DOHH2 (cell line): ENCODE results near the gene URB1.

Experiments used
- H3F3A ChIP-seq: fragments of 200-600 bp; sonication (generic), shearing (Covaris generic); 2 replicates; pipeline ENCODE4 v1.6.0; 2016; ENCODE audit warnings: antibody characterized with exemption, mild to moderate bottlenecking; ENCODE audit not compliant: control insufficient read depth, insufficient read depth
- H3K27ac ChIP-seq: fragments of 200-600 bp; sonication (generic); 2 replicates; pipeline ENCODE4 v1.5.1; 2014; ENCODE audit warnings: low read depth, mild to moderate bottlenecking, low read length, moderate library complexity
- H3K27me3 ChIP-seq: fragments of 200-600 bp; sonication (generic); 2 replicates; pipeline ENCODE4 v1.6.1; 2014; ENCODE audit warnings: mild to moderate bottlenecking, low read length, mixed read lengths; ENCODE audit not compliant: control insufficient read depth
- H3K36me3 ChIP-seq: fragments of 200-600 bp; sonication (generic); 2 replicates; pipeline ENCODE4 v1.6.1; 2014; ENCODE audit warnings: mild to moderate bottlenecking, low read length, moderate library complexity, mixed read lengths; ENCODE audit not compliant: control insufficient read depth
- H3K4me1 ChIP-seq: fragments of 200-600 bp; sonication (generic); 2 replicates; pipeline ENCODE4 v1.6.1; 2014; ENCODE audit warnings: mild to moderate bottlenecking, low read length, mixed read lengths; ENCODE audit not compliant: control insufficient read depth
- H3K4me2 ChIP-seq: fragments of 200-600 bp; sonication (generic); 2 replicates; pipeline ENCODE4 v1.6.0; 2014; ENCODE audit warnings: mild to moderate bottlenecking, low read length, moderate library complexity
- H3K4me3 ChIP-seq: fragments of 200-600 bp; sonication (generic); 2 replicates; pipeline ENCODE4 v1.5.1; 2014; ENCODE audit warnings: mild to moderate bottlenecking, low read length, mixed read lengths
- H3K79me2 ChIP-seq: fragments of 200-600 bp; sonication (generic); 2 replicates; pipeline ENCODE4 v1.6.1; 2014; ENCODE audit warnings: mild to moderate bottlenecking, low read length, mixed read lengths; ENCODE audit not compliant: control insufficient read depth
- H3K9me2 ChIP-seq: fragments of 200-600 bp; sonication (generic); replicated peaks from 2 replicates; pipeline ENCODE4 v1.6.1; 2014; ENCODE audit warnings: mild to moderate bottlenecking, low read length, mixed read lengths; ENCODE audit not compliant: control insufficient read depth
- H3K9me3 ChIP-seq: fragments of 200-600 bp; sonication (generic); 2 replicates; pipeline ENCODE4 v1.6.1; 2014; ENCODE audit warnings: antibody characterized with exemption, low read length, mixed read lengths; ENCODE audit not compliant: control insufficient read depth, insufficient read depth
- H4K20me1 ChIP-seq: fragments of 200-600 bp; sonication (generic); 2 replicates; pipeline ENCODE4 v1.6.0; 2014; ENCODE audit warnings: low read depth, mild to moderate bottlenecking, antibody characterized with exemption, low read length, moderate library complexity; ENCODE audit not compliant: control insufficient read depth, insufficient read depth
- CTCF ChIP-seq: fragments of 200-600 bp; sonication (generic); IDR thresholded peaks from one replicate; pipeline ENCODE4 v1.5.1; 2014; ENCODE audit warnings: antibody characterized with exemption, mild to moderate bottlenecking, low read depth, low read length; ENCODE audit not compliant: poor library complexity, severe bottlenecking
- EZH2phosphoT487 ChIP-seq: fragments of 200-600 bp; sonication (generic); IDR thresholded peaks from 2 replicates; pipeline ENCODE4 v1.6.1; 2017; ENCODE audit warnings: borderline replicate concordance, mild to moderate bottlenecking, antibody characterized with exemption, low read length, moderate library complexity, mixed read lengths

URB1 gene

GRCh38 chr21:32367158-32367557 is 25.7 kb downstream of the URB1 start:
- Histone ChIP-seq H3K4me1 (no peaks in the 10 kb centered on the region), H3K79me2 (no peaks in the 10 kb centered on the region; the same call in 1 of the 2 replicates), H3K27me3 (no peaks in the 10 kb centered on the region), H3K9me2 (no peaks in the 10 kb centered on the region), H3K4me2 (no peak overlapping the region), H3K9me3 (no peaks in the 10 kb centered on the region), H3K4me3 (no peak overlapping the region), H4K20me1 (no peaks in the 10 kb centered on the region), H3K36me3 (peaks cover 85% of the 10 kb centered on the region), H3F3A (no peaks in the 10 kb centered on the region), H3K27ac (no peak overlapping the region)
- TF ChIP-seq CTCF (no peak), EZH2phosphoT487 (no peak)

- Histone ChIP-seq H3K4me3 (no peak overlapping the region), H3K4me2 (no peak overlapping the region), H3K27ac (no peak overlapping the region), H3K9me3 (no peaks in the 10 kb centered on the region), H3K9me2 (no peaks in the 10 kb centered on the region), H3K4me1 (no peaks in the 10 kb centered on the region), H3K79me2 (no peaks in the 10 kb centered on the region; the same call in 1 of the 2 replicates), H3K27me3 (no peaks in the 10 kb centered on the region), H3F3A (no peaks in the 10 kb centered on the region), H4K20me1 (no peaks in the 10 kb centered on the region), H3K36me3 (peaks cover 83% of the 10 kb centered on the region)
- TF ChIP-seq CTCF = no peak
- TF ChIP-seq EZH2phosphoT487 = no peak
These were observed 26.6 kb downstream of the URB1 start for GRCh38 chr21:32366191-32366590.

GRCh38 chr21:32364796-32365195 is 28.0 kb downstream of the URB1 start:
- TF ChIP-seq EZH2phosphoT487 (no peak), CTCF (no peak)
- no peaks in the 10 kb centered on the region for H3K9me3 ChIP-seq
- H3K9me2 ChIP-seq = no peaks in the 10 kb centered on the region
- H3K36me3 ChIP-seq = peaks cover 86% of the 10 kb centered on the region
- no peak overlapping the region for H3K27ac ChIP-seq
- no peaks in the 10 kb centered on the region for H3K4me1 ChIP-seq
- H3F3A ChIP-seq = no peaks in the 10 kb centered on the region
- no peak overlapping the region for H3K4me2 ChIP-seq
- H3K27me3 ChIP-seq = no peaks in the 10 kb centered on the region
- no peaks in the 10 kb centered on the region; the same call in 1 of the 2 replicates for H3K79me2 ChIP-seq
- H4K20me1 ChIP-seq = no peaks in the 10 kb centered on the region
- no peak overlapping the region for H3K4me3 ChIP-seq

- Histone ChIP-seq H3K4me3 (no peak overlapping the region), H3K4me2 (no peak overlapping the region), H3K9me2 (no peaks in the 10 kb centered on the region), H3K27ac (no peak overlapping the region), H3K27me3 (no peaks in the 10 kb centered on the region), H3K4me1 (no peaks in the 10 kb centered on the region), H3F3A (no peaks in the 10 kb centered on the region), H3K79me2 (no peaks in the 10 kb centered on the region; the same call in 1 of the 2 replicates), H3K9me3 (no peaks in the 10 kb centered on the region), H3K36me3 (peaks cover 90% of the 10 kb centered on the region), H4K20me1 (no peaks in the 10 kb centered on the region)
- TF ChIP-seq CTCF (no peak), EZH2phosphoT487 (no peak)
These were observed 28.4 kb downstream of the URB1 start for GRCh38 chr21:32364387-32364786.
